Measurements from ENCODE around the gene NTM. TPM values are rescaled to one million over a fixed set of nuclear protein-coding genes. Genes with fewer than 3 reads are reported as not detected.
"Not testable (repeated sequence)": the region's sequence is repeated elsewhere in the genome, so short reads cannot be mapped to it uniquely, and the experiment has no call there.

The NTM gene
- total and polyA plus RNA-seq, 2 donors (not counting 3 experiments of a cell fraction or from before 2014, with no cell fraction given), result 1.00 to 1.1 TPM

- FAIRE-seq, result no peak
- intact Hi-C loops (cut with micrococcal nuclease), result no loop called here
Measured at GRCh38 chr11:132367293-132367692, 996.9 kb downstream of the NTM start.

GRCh38 chr11:132370114-132370513 is 999.7 kb downstream of the NTM start:
- H3K27ac ChIP-seq (ENCODE audit: insufficient read depth, low read depth, low read length); FAIRE-seq; H3K4me1 ChIP-seq (ENCODE audit: control insufficient read depth, extremely low read depth, insufficient read depth, low read length); H3K9me3 ChIP-seq (replicated peaks; ENCODE audit: control insufficient read depth, insufficient read depth, low read length); H3K9me1 ChIP-seq (replicated peaks; ENCODE audit: control insufficient read depth, extremely low read depth, insufficient read depth, low read length); H2AFZ ChIP-seq (ENCODE audit: low read depth, low read length); intact Hi-C loops (cut with micrococcal nuclease); H3K9ac ChIP-seq (replicated peaks; ENCODE audit: extremely low read depth, insufficient read depth, low read length); CTCF ChIA-PET; H3K36me3 ChIP-seq (ENCODE audit: control insufficient read depth in 2 of 2, extremely low read depth in 1 of 2, insufficient read depth in 2 of 2, low read length in 2 of 2); dilution Hi-C loops (cut with MboI; ENCODE audit: extremely low pct_ligation_motif_present, low sequenced_read_pairs); H3K27me3 ChIP-seq (ENCODE audit: control insufficient read depth in 2 of 2, insufficient read depth in 2 of 2, low read length in 2 of 2); POLR2A ChIA-PET; H3K79me2 ChIP-seq (ENCODE audit: control insufficient read depth, insufficient read depth, low read length); H4K20me1 ChIP-seq (replicated peaks; ENCODE audit: control insufficient read depth, extremely low read depth, insufficient read depth, low read length); DNase-seq (ENCODE audit: low read depth, low spot score); BruUV-seq (replicated peaks); H3K4me2 ChIP-seq (ENCODE audit: insufficient read depth, low read length); H3K4me3 ChIP-seq (replicated peaks in 1 of 3; ENCODE audit: insufficient read depth in 1 of 3, low read depth in 1 of 3, low read length in 3 of 3): not testable (repeated sequence)

More at GRCh38 chr11:132367293-132367692, 996.9 kb downstream of the NTM start:
- Histone ChIP-seq H3K36me3 (ENCODE audit: control insufficient read depth in 2 of 2, extremely low read depth in 1 of 2, insufficient read depth in 2 of 2, low read length in 2 of 2) (no peaks in the 10 kb centered on the region), H3K27ac (ENCODE audit: insufficient read depth, low read depth, low read length) (no peak overlapping the region), H3K9me1 (replicated peaks; ENCODE audit: control insufficient read depth, extremely low read depth, insufficient read depth, low read length) (no peaks in the 10 kb centered on the region), H4K20me1 (replicated peaks; ENCODE audit: control insufficient read depth, extremely low read depth, insufficient read depth, low read length) (no peaks in the 10 kb centered on the region), H3K79me2 (ENCODE audit: control insufficient read depth, insufficient read depth, low read length) (no peaks in the 10 kb centered on the region), H2AFZ (ENCODE audit: low read depth, low read length) (no peak overlapping the region), H3K9me3 (replicated peaks; ENCODE audit: control insufficient read depth, insufficient read depth, low read length) (no peaks in the 10 kb centered on the region), H3K4me3 (replicated peaks in 1 of 3; ENCODE audit: insufficient read depth in 1 of 3, low read depth in 1 of 3, low read length in 3 of 3) (no peak overlapping the region), H3K4me2 (ENCODE audit: insufficient read depth, low read length) (no peak overlapping the region), H3K4me1 (ENCODE audit: control insufficient read depth, extremely low read depth, insufficient read depth, low read length) (no peaks in the 10 kb centered on the region), H3K9ac (replicated peaks; ENCODE audit: extremely low read depth, insufficient read depth, low read length) (no peak overlapping the region), H3K27me3 (ENCODE audit: control insufficient read depth in 2 of 2, insufficient read depth in 2 of 2, low read length in 2 of 2) (no peaks in the 10 kb centered on the region)
- BruUV-seq (replicated peaks), result no TSS peak
- dilution Hi-C loops (cut with MboI; ENCODE audit: extremely low pct_ligation_motif_present, low sequenced_read_pairs), result no loop called here
- ChIA-PET POLR2A (no interaction called here), CTCF (no interaction called here)
- TF ChIP-seq EZH2 (IDR thresholded peaks at IDR 0.05; ENCODE audit: borderline replicate concordance, low read depth, low read length, severe bottlenecking) (no peak), CTCF (IDR thresholded peaks at IDR 0.05; ENCODE audit: extremely low read depth in 1 of 2, insufficient read depth in 1 of 2, low read depth in 1 of 2, low read length in 2 of 2) (no peak), POLR2AphosphoS5 (IDR thresholded peaks at IDR 0.05; ENCODE audit: insufficient read depth, low read depth, low read length) (no peak), GATA2 (IDR thresholded peaks at IDR 0.05; ENCODE audit: insufficient read depth, insufficient read length, low read depth, low read length) (no peak), MAX (IDR thresholded peaks at IDR 0.05; ENCODE audit: insufficient read depth, insufficient read length) (no peak), MYC (IDR thresholded peaks at IDR 0.05; ENCODE audit: low read depth, low read length) (no peak), JUN (IDR thresholded peaks at IDR 0.05; ENCODE audit: borderline replicate concordance, insufficient read depth, insufficient read length, low read depth) (no peak), FOS (IDR thresholded peaks at IDR 0.05; ENCODE audit: borderline replicate concordance, insufficient read depth, low read length) (no peak), POLR2A (IDR thresholded peaks at IDR 0.05; ENCODE audit: low read depth, low read length) (no peak)
- DNase-seq (ENCODE audit: low read depth, low spot score), result no peak

Measured in endothelial cell of umbilical vein (primary cell).